Stimulated activated CD4-positive, alpha-beta T cell treated with anti-CD3 and anti-CD28 coated beads, Interleukin-4, amount 100 ng/mL, for 4 hours (primary cell): Measurements from ENCODE around the gene SKAP1.

Experiments
- DNase-seq, 2 experiments: peaks; one replicate each; pipeline ENCODE4 v3.0.0-alpha.2; 2020

Gene SKAP1

GRCh38 chr17:48101012-48101720 is 328.8 kb downstream of the SKAP1 start, which contains the start of gene CBX1:
Gene CBX1, minus strand, starts transcription at chr17:48101478. Its CDS starts 24,474 bp downstream, at chr17:48077004.
- DNase-seq = peak; percentile 92

DNA sequence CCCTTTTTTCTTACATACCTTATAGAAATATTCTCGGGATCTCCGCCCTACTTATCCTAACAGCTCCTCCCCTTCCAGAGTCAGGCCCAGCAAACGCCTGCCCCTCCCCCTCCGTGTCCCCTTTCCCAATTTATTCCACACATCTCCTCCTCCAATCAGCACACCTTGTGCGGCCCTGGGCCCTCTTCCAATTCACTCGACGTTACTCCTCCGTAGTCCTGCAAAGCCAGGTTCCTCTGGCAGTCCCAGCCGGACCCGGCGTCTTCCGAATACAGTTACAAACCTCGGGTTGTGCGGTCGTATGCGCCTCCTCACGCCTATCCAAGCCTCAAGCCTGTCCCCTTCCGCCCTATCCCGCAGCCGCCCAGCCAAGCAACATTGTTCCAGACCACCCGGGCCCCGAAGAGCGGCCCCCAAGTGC is 329.4 kb downstream of the SKAP1 start:
- no peak for DNase-seq

GRCh38 chr17:48100160-48100559 is 329.9 kb downstream of the SKAP1 start:
- DNase-seq = no peak

- DNase-seq = no peak
These were observed 334.4 kb downstream of the SKAP1 start for GRCh38 chr17:48095611-48096010.

DNA sequence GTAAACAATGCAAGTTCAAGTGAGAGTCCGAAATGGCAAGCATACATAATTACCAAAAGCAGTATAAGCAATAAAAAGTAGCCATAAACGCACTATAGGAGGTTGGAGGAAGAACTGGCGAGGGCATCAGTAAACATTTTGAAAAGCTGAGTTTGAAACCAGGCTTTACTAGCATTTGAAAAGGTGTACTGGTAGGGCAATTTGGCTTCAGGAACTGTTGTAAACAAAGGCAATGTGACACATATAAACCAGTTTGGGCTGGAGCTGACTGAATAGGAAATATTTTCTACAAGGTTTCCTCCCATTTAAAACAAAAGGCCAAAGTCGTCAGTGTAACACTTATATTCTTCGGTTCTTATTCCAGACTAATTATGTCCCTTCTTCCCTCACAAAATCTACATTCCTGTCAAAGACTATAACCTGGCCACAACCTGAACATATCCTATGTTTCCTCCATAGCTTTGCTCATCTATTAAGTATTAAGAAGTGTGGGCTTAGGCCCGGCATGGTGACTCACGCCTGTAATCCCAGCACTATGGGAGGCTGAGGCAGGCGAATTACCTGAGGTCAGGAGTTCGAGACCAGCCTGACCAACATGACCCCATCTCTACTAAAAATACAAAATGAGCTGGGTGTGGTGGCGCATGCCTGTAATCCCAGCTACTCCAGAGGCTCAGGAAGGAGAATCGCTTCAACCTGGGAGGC is 336.5 kb downstream of the SKAP1 start:
- no peak for DNase-seq

GRCh38 chr17:48084932-48085331 is 345.1 kb downstream of the SKAP1 start:
- DNase-seq = no peak
